ENCODE results near the gene ZFYVE27. TPM values are rescaled to one million over a fixed set of nuclear protein-coding genes. Genes with fewer than 3 reads are reported as not detected.

ZFYVE27 gene
- total and polyA plus RNA-seq, 4 donors, result 21.1 to 33.9 (median 26.8) TPM

- WGBS, 2 donors, result 68 to 81% methylated on average over 1 of the region's 1 CpG
- DNase-seq, result no peak
- no peaks in the 10 kb centered on the region for H3K36me3 ChIP-seq (ENCODE audit: control insufficient read depth in 4 of 4, insufficient read depth in 4 of 4, low read length in 4 of 4)
- no peak overlapping the region for H3K4me3 ChIP-seq
- no peak for ATAC-seq (ENCODE audit: insufficient read depth, low FRiP score)
- no peak overlapping the region for H3K9ac ChIP-seq (ENCODE audit: insufficient read depth in 1 of 2, low read length in 2 of 2)
- TF ChIP-seq CTCF (IDR thresholded peaks at IDR 0.05; ENCODE audit: control extremely low read depth, extremely low read depth), result no peak
- peaks cover 0 to 5% (median 0%) of the 10 kb centered on the region in 3 donors for H3K27me3 ChIP-seq (ENCODE audit: control insufficient read depth in 3 of 3, insufficient read depth in 3 of 3, low read length in 2 of 3)
- H3K4me1 ChIP-seq (ENCODE audit: control insufficient read depth in 5 of 5, insufficient read depth in 5 of 5, low read length in 5 of 5), result no peaks in the 10 kb centered on the region
- no peaks in the 10 kb centered on the region for H3K9me3 ChIP-seq (ENCODE audit: control insufficient read depth in 4 of 4, insufficient read depth in 3 of 4, low read length in 3 of 4)
- H3K27ac ChIP-seq (ENCODE audit: low read depth in 1 of 2, low read length in 1 of 2), result no peak overlapping the region
Observed at GRCh38 chr10:97704341-97704740, 32.6 kb upstream of the ZFYVE27 start.

- ATAC-seq (ENCODE audit: insufficient read depth, low FRiP score), result no peak
- no peak overlapping the region for H3K27ac ChIP-seq (ENCODE audit: low read depth in 1 of 2, low read length in 1 of 2)
Observed at GRCh38 chr10:97705006-97705670, 31.8 kb upstream of the ZFYVE27 start.

GRCh38 chr10:97707134-97707861, 29.6 kb upstream of the ZFYVE27 start:
- H3K27ac ChIP-seq (ENCODE audit: low read depth in 1 of 2, low read length in 1 of 2), result no peak overlapping the region
- H3K27me3 ChIP-seq (ENCODE audit: control insufficient read depth in 3 of 3, insufficient read depth in 3 of 3, low read length in 2 of 3), result peaks cover 0 to 5% (median 0%) of the 10 kb centered on the region in 3 donors
- DNase-seq (no peak), ATAC-seq (ENCODE audit: insufficient read depth, low FRiP score) (no peak)
- H3K9me3 ChIP-seq (ENCODE audit: control insufficient read depth in 4 of 4, insufficient read depth in 3 of 4, low read length in 3 of 4), result no peaks in the 10 kb centered on the region
- no peaks in the 10 kb centered on the region for H3K36me3 ChIP-seq (ENCODE audit: control insufficient read depth in 4 of 4, insufficient read depth in 4 of 4, low read length in 4 of 4)
- H3K4me1 ChIP-seq (ENCODE audit: control insufficient read depth in 5 of 5, insufficient read depth in 5 of 5, low read length in 5 of 5), result peaks cover 0 to 2% (median 0%) of the 10 kb centered on the region in 5 donors
- no peak overlapping the region for H3K4me3 ChIP-seq
- no peak overlapping the region for H3K9ac ChIP-seq (ENCODE audit: insufficient read depth in 1 of 2, low read length in 2 of 2)
- no peak for TF ChIP-seq CTCF (IDR thresholded peaks at IDR 0.05; ENCODE audit: control extremely low read depth, extremely low read depth)
- 86 to 88% methylated on average over 11 of the region's 11 CpGs for WGBS, 2 donors

More at GRCh38 chr10:97705006-97705670, 31.8 kb upstream of the ZFYVE27 start:
- no peaks in the 10 kb centered on the region for H3K9me3 ChIP-seq (ENCODE audit: control insufficient read depth in 4 of 4, insufficient read depth in 3 of 4, low read length in 3 of 4)
- H3K9ac ChIP-seq (ENCODE audit: insufficient read depth in 1 of 2, low read length in 2 of 2), result no peak overlapping the region
- no peaks in the 10 kb centered on the region for H3K36me3 ChIP-seq (ENCODE audit: control insufficient read depth in 4 of 4, insufficient read depth in 4 of 4, low read length in 4 of 4)
- H3K4me3 ChIP-seq, result no peak overlapping the region
- no peak for TF ChIP-seq CTCF (IDR thresholded peaks at IDR 0.05; ENCODE audit: control extremely low read depth, extremely low read depth)
- H3K27me3 ChIP-seq (ENCODE audit: control insufficient read depth in 3 of 3, insufficient read depth in 3 of 3, low read length in 2 of 3), result peaks cover 0 to 5% (median 0%) of the 10 kb centered on the region in 3 donors
- no peaks in the 10 kb centered on the region for H3K4me1 ChIP-seq (ENCODE audit: control insufficient read depth in 5 of 5, insufficient read depth in 5 of 5, low read length in 5 of 5)
- DNase-seq, result no peak
- 93 to 95% methylated on average over 3 of the region's 3 CpGs for WGBS, 2 donors
